Osteocyte (in vitro differentiated cells): ENCODE measurements around the gene TMPRSS4. TPM values are rescaled to one million over a fixed set of nuclear protein-coding genes. Genes with fewer than 3 reads are reported as not detected.

Experiments
- DNase-seq: peaks from one replicate; pipeline ENCODE4 v3.0.0; 2021; ENCODE audit warnings: mixed read lengths; ENCODE audit not compliant: unreplicated experiment; ENCODE audit errors: extremely low spot score
- H3K27ac Mint-ChIP-seq: one replicate; pipeline ENCODE4 v1.8.0; 2021; ENCODE audit warnings: mild to moderate bottlenecking, mixed read lengths; ENCODE audit not compliant: unreplicated experiment
- H3K27me3 Mint-ChIP-seq: one replicate; pipeline ENCODE4 v1.8.0; 2021; ENCODE audit warnings: mixed read lengths; ENCODE audit not compliant: unreplicated experiment
- H3K36me3 Mint-ChIP-seq: one replicate; pipeline ENCODE4 v1.8.0; 2021; ENCODE audit warnings: mixed read lengths; ENCODE audit not compliant: unreplicated experiment
- H3K4me1 Mint-ChIP-seq: one replicate; pipeline ENCODE4 v1.8.0; 2021; ENCODE audit warnings: mixed read lengths; ENCODE audit not compliant: unreplicated experiment
- H3K4me3 Mint-ChIP-seq: one replicate; pipeline ENCODE4 v1.8.0; 2021; ENCODE audit warnings: mild to moderate bottlenecking, moderate library complexity, mixed read lengths; ENCODE audit not compliant: unreplicated experiment
- H3K9me3 Mint-ChIP-seq: one replicate; pipeline ENCODE4 v1.8.0; 2021; ENCODE audit warnings: mixed read lengths; ENCODE audit not compliant: unreplicated experiment
- total RNA-seq: library from RNA; stranded (reverse); gene quantifications from 2 replicates; pipeline ENCODE4 v1.2.1, GENCODE V29; 2021
- TF ChIP-seq, protein P1 (sequence below): fragments of 200-600 bp; sonication (generic); IDR thresholded peaks from 2 replicates; pipeline ENCODE4 v1.5.0; 2021; ENCODE audit warnings: antibody characterized with exemption, mild to moderate bottlenecking, moderate library complexity

Gene TMPRSS4
- total RNA-seq, 1 donor from 2014 or later = not detected

DNA sequence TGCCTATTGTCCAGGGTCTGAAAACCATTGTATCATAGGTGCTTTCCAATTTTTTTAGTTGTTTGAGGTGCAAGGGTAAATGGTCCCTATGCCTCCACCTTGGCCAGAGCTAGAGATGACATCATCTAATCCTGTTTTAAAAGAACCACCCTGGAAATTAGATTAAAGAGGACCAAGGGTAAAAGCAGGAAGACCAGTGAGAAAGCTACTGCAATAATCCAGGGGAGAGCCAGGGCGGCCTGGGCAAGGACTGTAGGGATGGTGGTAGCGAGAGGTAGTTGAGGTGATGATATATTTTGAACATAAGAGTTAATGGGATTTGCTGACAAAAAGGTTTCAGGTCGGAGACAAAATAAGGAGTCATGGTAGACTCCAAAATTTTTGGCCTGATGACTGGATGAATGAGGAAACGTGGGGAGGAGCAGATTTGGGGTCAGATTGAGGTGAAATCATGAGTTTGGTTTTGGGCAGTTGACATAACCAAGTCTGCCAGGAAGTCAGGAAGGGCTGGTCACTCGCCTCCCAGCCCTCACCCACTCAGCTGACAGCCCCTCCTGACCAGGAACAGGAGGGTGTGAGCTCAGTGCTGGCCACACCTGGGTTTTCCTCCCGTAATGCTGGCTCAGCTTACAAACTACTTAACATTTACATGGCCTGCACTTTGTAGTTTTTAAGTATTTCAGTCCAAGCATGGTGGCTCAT lies 52.7 kb downstream of the TMPRSS4 start:
- DNase-seq = no peak

DNA sequence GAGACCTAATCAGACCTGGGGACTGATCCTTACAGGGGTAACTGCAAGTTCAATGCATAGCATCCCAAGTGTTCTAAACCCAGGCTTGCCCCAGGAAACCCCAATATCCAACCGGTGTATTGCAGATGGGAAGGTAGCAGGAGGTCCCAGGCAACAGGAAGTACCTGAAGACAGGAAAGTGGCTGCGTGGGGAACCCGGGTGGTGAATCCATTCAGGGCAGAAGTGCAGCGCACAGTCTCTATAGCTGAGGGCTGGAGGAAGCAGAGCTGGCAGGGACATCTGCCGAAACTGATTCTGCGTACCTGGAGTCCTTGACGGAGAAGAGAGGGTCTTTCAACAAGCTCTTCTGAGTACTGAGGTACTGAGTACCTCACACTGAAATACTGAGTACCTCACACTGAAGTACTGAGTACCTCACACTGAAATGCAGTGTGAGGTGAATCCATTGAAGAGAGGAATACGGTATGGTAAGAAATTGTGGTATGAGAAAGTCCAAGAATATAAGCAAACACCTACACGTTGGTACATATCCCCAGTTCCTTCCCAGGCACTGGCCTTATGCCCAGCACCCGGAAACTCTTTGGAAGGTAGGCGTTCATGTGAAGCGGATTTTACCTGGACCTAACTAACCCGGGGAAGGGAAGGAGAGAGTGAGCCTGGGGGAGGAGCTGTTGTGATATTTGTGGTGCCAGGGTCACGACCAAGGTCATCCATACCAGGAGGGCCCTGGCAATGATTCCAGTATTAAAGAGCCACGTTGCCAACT lies 55.7 kb downstream of the TMPRSS4 start:
- H3K27ac Mint-ChIP-seq = no peak overlapping the region
- H3K27me3 Mint-ChIP-seq = peaks cover 23% of the 10 kb centered on the region
- H3K4me1 Mint-ChIP-seq = no peaks in the 10 kb centered on the region
- no peak overlapping the region for H3K4me3 Mint-ChIP-seq
- no peaks in the 10 kb centered on the region for H3K9me3 Mint-ChIP-seq
- no peak for DNase-seq
- H3K36me3 Mint-ChIP-seq = no peaks in the 10 kb centered on the region
- TF ChIP-seq, protein P1, sequence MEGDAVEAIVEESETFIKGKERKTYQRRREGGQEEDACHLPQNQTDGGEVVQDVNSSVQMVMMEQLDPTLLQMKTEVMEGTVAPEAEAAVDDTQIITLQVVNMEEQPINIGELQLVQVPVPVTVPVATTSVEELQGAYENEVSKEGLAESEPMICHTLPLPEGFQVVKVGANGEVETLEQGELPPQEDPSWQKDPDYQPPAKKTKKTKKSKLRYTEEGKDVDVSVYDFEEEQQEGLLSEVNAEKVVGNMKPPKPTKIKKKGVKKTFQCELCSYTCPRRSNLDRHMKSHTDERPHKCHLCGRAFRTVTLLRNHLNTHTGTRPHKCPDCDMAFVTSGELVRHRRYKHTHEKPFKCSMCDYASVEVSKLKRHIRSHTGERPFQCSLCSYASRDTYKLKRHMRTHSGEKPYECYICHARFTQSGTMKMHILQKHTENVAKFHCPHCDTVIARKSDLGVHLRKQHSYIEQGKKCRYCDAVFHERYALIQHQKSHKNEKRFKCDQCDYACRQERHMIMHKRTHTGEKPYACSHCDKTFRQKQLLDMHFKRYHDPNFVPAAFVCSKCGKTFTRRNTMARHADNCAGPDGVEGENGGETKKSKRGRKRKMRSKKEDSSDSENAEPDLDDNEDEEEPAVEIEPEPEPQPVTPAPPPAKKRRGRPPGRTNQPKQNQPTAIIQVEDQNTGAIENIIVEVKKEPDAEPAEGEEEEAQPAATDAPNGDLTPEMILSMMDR = no peak

More for the DNA sequence above, 52.7 kb downstream of the TMPRSS4 start:
- Mint-ChIP-seq H3K4me3 (no peak overlapping the region), H3K27ac (no peak overlapping the region), H3K4me1 (no peaks in the 10 kb centered on the region), H3K36me3 (no peaks in the 10 kb centered on the region), H3K9me3 (no peaks in the 10 kb centered on the region), H3K27me3 (peaks cover 21% of the 10 kb centered on the region)
- TF ChIP-seq, protein P1 = no peak

GRCh38 chr11:118133816-118134215 lies 56.9 kb downstream of the TMPRSS4 start:
- peaks cover 25% of the 10 kb centered on the region for H3K27me3 Mint-ChIP-seq
- TF ChIP-seq, protein P1 = no peak
- no peak overlapping the region for H3K27ac Mint-ChIP-seq
- no peak overlapping the region for H3K4me3 Mint-ChIP-seq
- no peaks in the 10 kb centered on the region for H3K36me3 Mint-ChIP-seq
- no peaks in the 10 kb centered on the region for H3K4me1 Mint-ChIP-seq
- no peak for DNase-seq
- no peaks in the 10 kb centered on the region for H3K9me3 Mint-ChIP-seq

- Mint-ChIP-seq H3K36me3 (no peaks in the 10 kb centered on the region), H3K4me3 (no peak overlapping the region), H3K9me3 (no peaks in the 10 kb centered on the region), H3K27ac (no peak overlapping the region), H3K27me3 (peaks cover 29% of the 10 kb centered on the region), H3K4me1 (no peaks in the 10 kb centered on the region)
- TF ChIP-seq, protein P1 = no peak
- no peak for DNase-seq
Observed at GRCh38 chr11:118135051-118135795, 58.3 kb downstream of the TMPRSS4 start.

DNA sequence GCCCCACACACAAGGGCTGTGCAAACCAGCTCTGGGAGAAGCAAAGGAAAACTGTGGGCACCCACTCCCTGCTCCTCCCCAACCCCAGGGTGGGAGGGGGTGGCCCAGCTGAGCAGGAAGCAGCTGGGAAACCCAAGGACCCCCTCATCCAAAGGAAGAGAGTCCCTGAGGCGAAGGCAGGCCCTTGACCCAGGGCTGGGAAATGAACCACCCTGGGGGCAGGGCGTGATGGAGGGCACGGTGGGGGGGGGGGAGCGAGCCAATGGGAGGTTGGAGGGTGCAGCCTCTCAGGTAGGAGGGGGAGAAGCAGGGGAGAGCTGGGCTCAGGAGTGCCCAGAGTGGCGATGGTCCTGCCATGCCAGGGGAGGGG lies 58.9 kb downstream of the TMPRSS4 start:
- Mint-ChIP-seq H3K4me1 (no peaks in the 10 kb centered on the region), H3K4me3 (no peak overlapping the region), H3K27me3 (peaks cover 31% of the 10 kb centered on the region), H3K27ac (no peak overlapping the region), H3K9me3 (no peaks in the 10 kb centered on the region), H3K36me3 (no peaks in the 10 kb centered on the region)
- TF ChIP-seq, protein P1 = no peak
- DNase-seq = no peak
